Colonic mucosa (tissue), 4 donors: ENCODE data around the gene PPP3CA. TPM values are rescaled to one million over a fixed set of nuclear protein-coding genes. Genes with fewer than 3 reads are reported as not detected.

ENCODE experiments used
- DNase-seq: peaks from one replicate; pipeline ENCODE4 v3.0.0-alpha.2; 2020
- H3K27ac ChIP-seq: fragments of 200-600 bp; one replicate; pipeline ENCODE4 v1.8.0; 2021
- H3K27me3 ChIP-seq: fragments of 200-600 bp; one replicate; pipeline ENCODE4 v1.8.0; 2021
- H3K36me3 ChIP-seq: fragments of 200-600 bp; one replicate; pipeline ENCODE4 v1.8.0; 2021
- H3K4me1 ChIP-seq: fragments of 200-600 bp; one replicate; pipeline ENCODE4 v1.8.0; 2021; ENCODE audit warnings: mild to moderate bottlenecking
- H3K4me3 ChIP-seq: fragments of 200-600 bp; one replicate; pipeline ENCODE4 v1.8.0; 2021
- H3K9ac ChIP-seq, 2 donors: one replicate each; pipeline ENCODE4 v1.7.0; 2013; ENCODE audit warnings: control low read depth in 2 of 2, low read depth in 2 of 2, low read length in 2 of 2
- H3K9me3 ChIP-seq: fragments of 200-600 bp; one replicate; pipeline ENCODE4 v1.8.0; 2021
- intact Hi-C: fragments of 100-400 bp; cut with DNase I; formaldehyde crosslinking; loops from one replicate; pipeline ENCODE4 v1.14.1; 2022
- total RNA-seq, 2 donors: library from RNA; stranded (reverse); fragmentation: NEBNext Ultra II Directional in 1 of 2; extraction: Animal tissue kit (Norgen Biotek cat#: 25700) in 1 of 2; gene quantifications; one replicate each; pipeline ENCODE4 v1.2.1, GENCODE V29; 2021
- TF ChIP-seq, protein P1 (sequence below): fragments of 200-600 bp; IDR thresholded peaks from one replicate; pipeline ENCODE4 v1.8.0; 2022; ENCODE audit warnings: antibody characterized with exemption, mild to moderate bottlenecking
- donor health status: healthy.
- donor health status: DM: no; HTN: no; CAD: no.
- donor health status: DM: no; HTN: no; CAD: no.

PPP3CA gene
- total RNA-seq, 2 donors from 2014 or later: 34.5 to 43.9 TPM

- no peak overlapping the region for H3K27ac ChIP-seq
- no peaks in the 10 kb centered on the region for H3K36me3 ChIP-seq
- DNase-seq: no peak
- no peaks in the 10 kb centered on the region for H3K27me3 ChIP-seq
- H3K4me1 ChIP-seq: no peaks in the 10 kb centered on the region
- no peaks in the 10 kb centered on the region for H3K9me3 ChIP-seq
- H3K4me3 ChIP-seq: no peak overlapping the region
- TF ChIP-seq, protein P1, sequence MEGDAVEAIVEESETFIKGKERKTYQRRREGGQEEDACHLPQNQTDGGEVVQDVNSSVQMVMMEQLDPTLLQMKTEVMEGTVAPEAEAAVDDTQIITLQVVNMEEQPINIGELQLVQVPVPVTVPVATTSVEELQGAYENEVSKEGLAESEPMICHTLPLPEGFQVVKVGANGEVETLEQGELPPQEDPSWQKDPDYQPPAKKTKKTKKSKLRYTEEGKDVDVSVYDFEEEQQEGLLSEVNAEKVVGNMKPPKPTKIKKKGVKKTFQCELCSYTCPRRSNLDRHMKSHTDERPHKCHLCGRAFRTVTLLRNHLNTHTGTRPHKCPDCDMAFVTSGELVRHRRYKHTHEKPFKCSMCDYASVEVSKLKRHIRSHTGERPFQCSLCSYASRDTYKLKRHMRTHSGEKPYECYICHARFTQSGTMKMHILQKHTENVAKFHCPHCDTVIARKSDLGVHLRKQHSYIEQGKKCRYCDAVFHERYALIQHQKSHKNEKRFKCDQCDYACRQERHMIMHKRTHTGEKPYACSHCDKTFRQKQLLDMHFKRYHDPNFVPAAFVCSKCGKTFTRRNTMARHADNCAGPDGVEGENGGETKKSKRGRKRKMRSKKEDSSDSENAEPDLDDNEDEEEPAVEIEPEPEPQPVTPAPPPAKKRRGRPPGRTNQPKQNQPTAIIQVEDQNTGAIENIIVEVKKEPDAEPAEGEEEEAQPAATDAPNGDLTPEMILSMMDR: no peak
- H3K9ac ChIP-seq: no peak overlapping the region
- intact Hi-C loops: no loop called here
Measured at GRCh38 chr4:101155368-101155767, 192.0 kb downstream of the PPP3CA start.

DNA sequence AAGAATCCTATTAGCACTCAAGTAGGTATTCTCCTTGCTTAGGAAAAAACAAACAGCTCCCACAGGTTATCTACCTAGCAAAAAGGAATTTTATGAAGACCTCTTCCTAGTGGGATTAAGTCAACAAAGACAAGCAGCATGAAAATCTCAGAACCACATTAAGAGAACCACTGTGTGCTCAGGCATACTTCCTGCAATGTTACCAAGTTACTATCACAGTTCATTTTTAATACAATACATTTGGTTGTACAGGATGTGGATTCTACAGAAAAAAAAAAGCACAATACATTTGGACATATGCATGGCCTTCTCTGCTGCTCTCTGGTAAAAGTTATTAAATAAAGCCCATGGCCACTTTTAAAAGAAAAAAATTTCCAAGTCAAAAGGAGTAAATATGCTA, 193.7 kb downstream of the PPP3CA start:
- intact Hi-C loops: no loop called here
- no peak overlapping the region for H3K9ac ChIP-seq

DNA sequence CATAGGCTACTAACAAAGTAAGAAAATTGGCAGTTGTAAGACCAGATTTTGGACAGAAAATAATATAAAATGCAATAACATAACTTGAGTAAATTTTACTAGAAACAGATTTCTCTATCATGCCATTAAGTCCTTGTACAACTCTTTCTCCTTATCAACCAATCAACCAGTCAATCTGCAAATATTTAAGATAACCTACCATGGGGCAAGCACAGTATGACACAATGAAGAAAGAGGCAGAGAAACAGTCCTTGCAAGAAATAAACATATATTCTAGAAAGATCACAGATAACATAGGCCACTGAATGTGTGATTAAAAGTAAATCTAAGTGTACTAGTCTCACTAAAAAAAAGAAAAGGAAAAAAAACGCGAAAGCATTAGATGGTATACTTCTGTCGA, 194.8 kb downstream of the PPP3CA start:
- TF ChIP-seq, protein P1: no peak
- Histone ChIP-seq H3K27me3 (no peaks in the 10 kb centered on the region), H3K4me3 (no peak overlapping the region), H3K9me3 (no peaks in the 10 kb centered on the region), H3K9ac (no peak overlapping the region), H3K4me1 (no peaks in the 10 kb centered on the region), H3K27ac (no peak overlapping the region), H3K36me3 (no peaks in the 10 kb centered on the region)
- no peak for DNase-seq
- intact Hi-C loops: no loop called here

More for the DNA sequence above, 193.7 kb downstream of the PPP3CA start:
- H3K27ac ChIP-seq: no peak overlapping the region
- H3K9me3 ChIP-seq: no peaks in the 10 kb centered on the region
- no peaks in the 10 kb centered on the region for H3K4me1 ChIP-seq
- TF ChIP-seq, protein P1: no peak
- no peaks in the 10 kb centered on the region for H3K36me3 ChIP-seq
- no peaks in the 10 kb centered on the region for H3K27me3 ChIP-seq
- no peak for DNase-seq
- no peak overlapping the region for H3K4me3 ChIP-seq

DNA sequence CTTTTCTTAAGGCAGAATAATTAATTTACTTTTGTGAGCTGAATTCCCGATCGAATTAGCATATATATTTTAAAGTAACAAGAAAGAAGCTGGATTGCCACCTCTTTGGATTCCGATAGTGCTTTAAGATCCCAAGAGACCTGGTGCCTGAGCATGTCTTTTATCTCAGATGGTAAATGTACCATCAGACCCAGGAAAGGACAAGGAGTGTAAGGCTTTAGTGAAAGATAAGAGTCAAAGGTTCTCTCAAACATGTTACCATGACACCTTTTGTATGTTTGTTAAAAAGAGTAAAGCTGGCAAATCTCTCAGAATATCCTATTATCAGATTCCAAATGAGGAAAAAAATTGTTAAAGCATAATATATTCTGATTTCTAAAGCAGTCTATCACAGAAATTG, 198.8 kb downstream of the PPP3CA start:
- no peak overlapping the region for H3K9ac ChIP-seq
- H3K27me3 ChIP-seq: no peaks in the 10 kb centered on the region
- H3K27ac ChIP-seq: no peak overlapping the region
- no peaks in the 10 kb centered on the region for H3K4me1 ChIP-seq
- H3K9me3 ChIP-seq: no peaks in the 10 kb centered on the region
- no peak overlapping the region for H3K4me3 ChIP-seq
- TF ChIP-seq, protein P1: no peak
- no peaks in the 10 kb centered on the region for H3K36me3 ChIP-seq
- DNase-seq: no peak
- intact Hi-C loops: no loop called here

DNA sequence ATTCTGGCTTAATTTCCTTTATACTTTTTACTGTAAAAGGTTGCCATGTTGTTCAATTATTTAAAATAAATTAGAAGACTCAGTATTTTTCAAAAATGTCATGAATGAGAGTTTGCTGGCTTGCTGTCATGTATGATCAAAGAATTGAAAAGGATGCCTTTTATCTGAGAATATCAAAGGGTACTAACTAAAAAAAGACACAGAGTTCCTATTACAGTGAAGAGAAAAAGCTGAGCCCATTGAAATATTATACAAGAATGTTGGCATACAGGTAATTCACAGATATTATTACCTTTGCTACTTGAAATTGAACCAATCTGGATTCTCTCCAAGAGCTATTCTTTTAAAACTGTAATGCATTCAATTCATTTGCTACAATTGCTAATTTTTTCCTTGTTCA, 200.0 kb downstream of the PPP3CA start:
- Histone ChIP-seq H3K9ac (no peak overlapping the region), H3K9me3 (no peaks in the 10 kb centered on the region), H3K27me3 (no peaks in the 10 kb centered on the region), H3K4me3 (no peak overlapping the region), H3K27ac (no peak overlapping the region), H3K36me3 (no peaks in the 10 kb centered on the region), H3K4me1 (no peaks in the 10 kb centered on the region)
- TF ChIP-seq, protein P1: no peak
- DNase-seq: no peak
- intact Hi-C loops: no loop called here

DNA sequence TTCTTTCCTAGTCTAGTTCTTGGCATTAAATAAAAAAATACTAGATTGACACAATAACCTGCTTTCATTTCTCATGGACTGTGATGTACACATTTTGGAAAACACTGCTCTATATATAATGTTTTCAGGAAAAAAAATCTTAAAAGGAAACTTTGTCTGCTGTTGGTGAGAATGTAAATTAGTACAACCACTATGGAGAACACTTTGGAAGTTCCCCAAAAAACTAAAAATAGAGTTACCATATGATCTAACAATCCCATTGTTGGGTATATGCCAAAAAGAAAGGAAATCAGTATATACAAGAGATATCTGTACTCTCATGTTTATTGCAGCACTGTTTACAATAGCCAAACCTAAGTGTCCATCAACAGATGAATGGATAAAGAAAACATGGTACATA, 202.3 kb downstream of the PPP3CA start:
- DNase-seq: no peak
- no peaks in the 10 kb centered on the region for H3K4me1 ChIP-seq
- TF ChIP-seq, protein P1: no peak
- H3K36me3 ChIP-seq: no peaks in the 10 kb centered on the region
- no peak overlapping the region for H3K9ac ChIP-seq
- H3K27me3 ChIP-seq: no peaks in the 10 kb centered on the region
- no peak overlapping the region for H3K4me3 ChIP-seq
- no peak overlapping the region for H3K27ac ChIP-seq
- intact Hi-C loops: no loop called here
- H3K9me3 ChIP-seq: no peaks in the 10 kb centered on the region
